ENCODE results near the gene SH3RF3. TPM values are rescaled to one million over a fixed set of nuclear protein-coding genes. Genes with fewer than 3 reads are reported as not detected.
"Not testable (repeated sequence)": the region's sequence is repeated elsewhere in the genome, so short reads cannot be mapped to it uniquely, and the experiment has no call there.

SH3RF3 gene
- polyA plus RNA-seq, 2 donors: 1.1 to 1.3 TPM

GRCh38 chr2:109222825-109223471, 93.9 kb downstream of the SH3RF3 start:
- 90 to 91% methylated on average over 16 of the region's 16 CpGs for WGBS, 2 donors
- no peaks in the 10 kb centered on the region for H3K36me3 ChIP-seq (ENCODE audit: control insufficient read depth in 2 of 2, insufficient read depth in 2 of 2, low read length in 1 of 2)
- no peak overlapping the region for H3K27ac ChIP-seq (ENCODE audit: low read depth in 2 of 2, low read length in 1 of 2)
- no peaks in the 10 kb centered on the region for H3K27me3 ChIP-seq (ENCODE audit: control insufficient read depth in 1 of 2, insufficient read depth in 2 of 2, low read length in 2 of 2)
- no peaks in the 10 kb centered on the region for H3K9me3 ChIP-seq (ENCODE audit: control insufficient read depth in 2 of 2, insufficient read depth in 1 of 2, low read depth in 1 of 2, low read length in 1 of 2)
- H3K4me1 ChIP-seq (ENCODE audit: control insufficient read depth in 2 of 2, insufficient read depth in 2 of 2, low read length in 1 of 2): peaks cover 3% of the 10 kb centered on the region in 2 donors
- H3K4me3 ChIP-seq (ENCODE audit: low read depth in 1 of 2, low read length in 2 of 2): no peak overlapping the region

- Histone ChIP-seq H3K4me3 (ENCODE audit: low read depth in 1 of 2, low read length in 2 of 2) (no peak overlapping the region), H3K27me3 (ENCODE audit: control insufficient read depth in 1 of 2, insufficient read depth in 2 of 2, low read length in 2 of 2) (no peaks in the 10 kb centered on the region), H3K9me3 (ENCODE audit: control insufficient read depth in 2 of 2, insufficient read depth in 1 of 2, low read depth in 1 of 2, low read length in 1 of 2) (no peaks in the 10 kb centered on the region), H3K27ac (ENCODE audit: low read depth in 2 of 2, low read length in 1 of 2) (no peak overlapping the region), H3K36me3 (ENCODE audit: control insufficient read depth in 2 of 2, insufficient read depth in 2 of 2, low read length in 1 of 2) (no peaks in the 10 kb centered on the region), H3K4me1 (ENCODE audit: control insufficient read depth in 2 of 2, insufficient read depth in 2 of 2, low read length in 1 of 2) (peaks cover 3% of the 10 kb centered on the region in 2 donors)
- WGBS, 2 donors: 94 to 96% methylated on average over 8 of the region's 8 CpGs
Observed at GRCh38 chr2:109223490-109223889, 94.5 kb downstream of the SH3RF3 start.

- H3K27ac ChIP-seq (ENCODE audit: low read depth in 2 of 2, low read length in 1 of 2); H3K4me1 ChIP-seq (ENCODE audit: control insufficient read depth in 2 of 2, insufficient read depth in 2 of 2, low read length in 1 of 2); H3K4me3 ChIP-seq (ENCODE audit: low read depth in 1 of 2, low read length in 2 of 2); H3K9me3 ChIP-seq (ENCODE audit: control insufficient read depth in 2 of 2, insufficient read depth in 1 of 2, low read depth in 1 of 2, low read length in 1 of 2); H3K27me3 ChIP-seq (ENCODE audit: control insufficient read depth in 1 of 2, insufficient read depth in 2 of 2, low read length in 2 of 2); H3K36me3 ChIP-seq (ENCODE audit: control insufficient read depth in 2 of 2, insufficient read depth in 2 of 2, low read length in 1 of 2): not testable (repeated sequence)
- 86 to 92% methylated on average over 8 of the region's 8 CpGs for WGBS, 2 donors
Observed at GRCh38 chr2:109224341-109224740, 95.3 kb downstream of the SH3RF3 start.

GRCh38 chr2:109225170-109225782, 96.3 kb downstream of the SH3RF3 start:
- Histone ChIP-seq H3K4me1 (ENCODE audit: control insufficient read depth in 2 of 2, insufficient read depth in 2 of 2, low read length in 1 of 2) (no peaks in the 10 kb centered on the region), H3K9me3 (ENCODE audit: control insufficient read depth in 2 of 2, insufficient read depth in 1 of 2, low read depth in 1 of 2, low read length in 1 of 2) (no peaks in the 10 kb centered on the region), H3K4me3 (ENCODE audit: low read depth in 1 of 2, low read length in 2 of 2) (no peak overlapping the region), H3K27me3 (ENCODE audit: control insufficient read depth in 1 of 2, insufficient read depth in 2 of 2, low read length in 2 of 2) (no peaks in the 10 kb centered on the region), H3K36me3 (ENCODE audit: control insufficient read depth in 2 of 2, insufficient read depth in 2 of 2, low read length in 1 of 2) (no peaks in the 10 kb centered on the region), H3K27ac (ENCODE audit: low read depth in 2 of 2, low read length in 1 of 2) (no peak overlapping the region)
- WGBS, 2 donors: 91 to 92% methylated on average over 11 of the region's 11 CpGs

- H3K27me3 ChIP-seq (ENCODE audit: control insufficient read depth in 1 of 2, insufficient read depth in 2 of 2, low read length in 2 of 2): no peaks in the 10 kb centered on the region
- H3K4me3 ChIP-seq (ENCODE audit: low read depth in 1 of 2, low read length in 2 of 2): no peak overlapping the region
- WGBS, 2 donors: 59 to 73% methylated on average over 2 of the region's 2 CpGs
- no peaks in the 10 kb centered on the region for H3K9me3 ChIP-seq (ENCODE audit: control insufficient read depth in 2 of 2, insufficient read depth in 1 of 2, low read depth in 1 of 2, low read length in 1 of 2)
- no peaks in the 10 kb centered on the region for H3K36me3 ChIP-seq (ENCODE audit: control insufficient read depth in 2 of 2, insufficient read depth in 2 of 2, low read length in 1 of 2)
- H3K4me1 ChIP-seq (ENCODE audit: control insufficient read depth in 2 of 2, insufficient read depth in 2 of 2, low read length in 1 of 2): no peaks in the 10 kb centered on the region
- H3K27ac ChIP-seq (ENCODE audit: low read depth in 2 of 2, low read length in 1 of 2): no peak overlapping the region
Observed at GRCh38 chr2:109226128-109226527, 97.1 kb downstream of the SH3RF3 start.

- Histone ChIP-seq H3K4me1 (ENCODE audit: control insufficient read depth in 2 of 2, insufficient read depth in 2 of 2, low read length in 1 of 2) (no peaks in the 10 kb centered on the region), H3K27ac (ENCODE audit: low read depth in 2 of 2, low read length in 1 of 2) (no peak overlapping the region), H3K36me3 (ENCODE audit: control insufficient read depth in 2 of 2, insufficient read depth in 2 of 2, low read length in 1 of 2) (no peaks in the 10 kb centered on the region), H3K9me3 (ENCODE audit: control insufficient read depth in 2 of 2, insufficient read depth in 1 of 2, low read depth in 1 of 2, low read length in 1 of 2) (no peaks in the 10 kb centered on the region), H3K4me3 (ENCODE audit: low read depth in 1 of 2, low read length in 2 of 2) (no peak overlapping the region), H3K27me3 (ENCODE audit: control insufficient read depth in 1 of 2, insufficient read depth in 2 of 2, low read length in 2 of 2) (no peaks in the 10 kb centered on the region)
- WGBS, 2 donors: 91 to 93% methylated on average over 6 of the region's 6 CpGs
Observed at GRCh38 chr2:109226622-109227021, 97.6 kb downstream of the SH3RF3 start.

GRCh38 chr2:109229094-109229675, 100.2 kb downstream of the SH3RF3 start:
- WGBS, 2 donors: 88 to 94% methylated on average over 4 of the region's 4 CpGs

GRCh38 chr2:109230941-109231420, 102.0 kb downstream of the SH3RF3 start:
- H3K4me3 ChIP-seq (ENCODE audit: low read depth in 1 of 2, low read length in 2 of 2): no peak overlapping the region
- no peak overlapping the region for H3K27ac ChIP-seq (ENCODE audit: low read depth in 2 of 2, low read length in 1 of 2)
- no peaks in the 10 kb centered on the region for H3K27me3 ChIP-seq (ENCODE audit: control insufficient read depth in 1 of 2, insufficient read depth in 2 of 2, low read length in 2 of 2)
- H3K4me1 ChIP-seq (ENCODE audit: control insufficient read depth in 2 of 2, insufficient read depth in 2 of 2, low read length in 1 of 2): no peaks in the 10 kb centered on the region
- no peaks in the 10 kb centered on the region for H3K36me3 ChIP-seq (ENCODE audit: control insufficient read depth in 2 of 2, insufficient read depth in 2 of 2, low read length in 1 of 2)
- WGBS, 2 donors: 60 to 62% methylated on average over 7 of the region's 7 CpGs
- no peaks in the 10 kb centered on the region for H3K9me3 ChIP-seq (ENCODE audit: control insufficient read depth in 2 of 2, insufficient read depth in 1 of 2, low read depth in 1 of 2, low read length in 1 of 2)

More at GRCh38 chr2:109229094-109229675, 100.2 kb downstream of the SH3RF3 start:
- Histone ChIP-seq H3K36me3 (ENCODE audit: control insufficient read depth in 2 of 2, insufficient read depth in 2 of 2, low read length in 1 of 2) (no peaks in the 10 kb centered on the region), H3K27me3 (ENCODE audit: control insufficient read depth in 1 of 2, insufficient read depth in 2 of 2, low read length in 2 of 2) (no peaks in the 10 kb centered on the region), H3K4me1 (ENCODE audit: control insufficient read depth in 2 of 2, insufficient read depth in 2 of 2, low read length in 1 of 2) (no peaks in the 10 kb centered on the region), H3K27ac (ENCODE audit: low read depth in 2 of 2, low read length in 1 of 2) (no peak overlapping the region), H3K4me3 (ENCODE audit: low read depth in 1 of 2, low read length in 2 of 2) (no peak overlapping the region), H3K9me3 (ENCODE audit: control insufficient read depth in 2 of 2, insufficient read depth in 1 of 2, low read depth in 1 of 2, low read length in 1 of 2) (no peaks in the 10 kb centered on the region)

GRCh38 chr2:109231428-109231827, 102.4 kb downstream of the SH3RF3 start:
- 66 to 70% methylated on average over 3 of the region's 3 CpGs for WGBS, 2 donors
- no peaks in the 10 kb centered on the region for H3K27me3 ChIP-seq (ENCODE audit: control insufficient read depth in 1 of 2, insufficient read depth in 2 of 2, low read length in 2 of 2)
- H3K4me1 ChIP-seq (ENCODE audit: control insufficient read depth in 2 of 2, insufficient read depth in 2 of 2, low read length in 1 of 2): no peaks in the 10 kb centered on the region
- no peak overlapping the region for H3K27ac ChIP-seq (ENCODE audit: low read depth in 2 of 2, low read length in 1 of 2)
- no peak overlapping the region for H3K4me3 ChIP-seq (ENCODE audit: low read depth in 1 of 2, low read length in 2 of 2)
- H3K9me3 ChIP-seq (ENCODE audit: control insufficient read depth in 2 of 2, insufficient read depth in 1 of 2, low read depth in 1 of 2, low read length in 1 of 2): no peaks in the 10 kb centered on the region
- H3K36me3 ChIP-seq (ENCODE audit: control insufficient read depth in 2 of 2, insufficient read depth in 2 of 2, low read length in 1 of 2): no peaks in the 10 kb centered on the region
